HG03196 (cell line): ENCODE data around the gene CARHSP1.
"Not testable (repeated sequence)": the region's sequence is repeated elsewhere in the genome, so short reads cannot be mapped to it uniquely, and the experiment has no call there.

Experiments used
- ATAC-seq: cut with Tn5 transposase; IDR thresholded peaks from one replicate; pipeline ENCODE4 v1.9.1; 2021; ENCODE audit not compliant: unreplicated experiment

CARHSP1 gene

DNA sequence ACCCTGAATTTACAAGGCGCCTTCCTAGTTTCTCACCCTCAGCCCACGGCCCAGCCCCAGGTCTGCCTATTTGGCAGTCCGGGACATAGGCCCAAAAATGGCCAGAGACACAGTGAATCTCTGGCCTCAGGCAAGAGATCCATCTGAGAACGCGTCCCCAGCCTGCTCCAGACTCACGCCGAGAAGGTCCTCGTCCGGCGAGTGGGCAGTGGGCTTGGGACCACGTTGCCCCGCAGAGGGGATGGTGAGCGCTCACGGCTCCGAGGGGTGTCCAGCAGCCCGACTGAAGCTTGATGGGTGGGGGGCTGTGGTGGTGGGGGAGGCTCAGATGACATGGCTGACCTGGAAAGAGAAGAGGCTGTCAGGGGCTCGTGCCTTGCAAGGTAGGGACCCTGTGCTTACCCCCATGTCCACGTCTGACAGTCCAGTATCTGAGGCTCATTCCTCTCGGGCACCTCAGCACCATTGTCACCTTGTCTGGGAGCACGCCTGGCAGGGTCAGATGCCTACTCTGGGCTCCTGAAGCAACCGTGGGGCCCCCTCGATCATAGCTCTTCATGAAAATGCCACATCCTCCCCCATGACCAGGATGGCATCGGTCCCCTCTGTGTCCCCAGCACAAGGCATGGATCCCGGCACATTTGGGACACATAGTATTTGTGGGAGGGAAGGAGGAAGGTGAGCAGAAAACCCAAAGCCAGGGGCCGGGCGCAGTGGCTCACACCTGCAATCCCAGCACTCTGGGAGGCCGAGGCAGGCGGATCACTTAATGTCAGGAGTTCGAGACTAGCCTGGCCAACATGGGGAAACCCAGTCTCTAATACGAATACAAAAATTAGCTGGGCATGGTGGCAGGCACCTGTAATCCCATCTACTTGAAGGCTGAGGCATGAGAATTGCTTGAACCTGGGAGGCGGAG, 9.6 kb downstream of the CARHSP1 start:
- no peak for ATAC-seq

DNA sequence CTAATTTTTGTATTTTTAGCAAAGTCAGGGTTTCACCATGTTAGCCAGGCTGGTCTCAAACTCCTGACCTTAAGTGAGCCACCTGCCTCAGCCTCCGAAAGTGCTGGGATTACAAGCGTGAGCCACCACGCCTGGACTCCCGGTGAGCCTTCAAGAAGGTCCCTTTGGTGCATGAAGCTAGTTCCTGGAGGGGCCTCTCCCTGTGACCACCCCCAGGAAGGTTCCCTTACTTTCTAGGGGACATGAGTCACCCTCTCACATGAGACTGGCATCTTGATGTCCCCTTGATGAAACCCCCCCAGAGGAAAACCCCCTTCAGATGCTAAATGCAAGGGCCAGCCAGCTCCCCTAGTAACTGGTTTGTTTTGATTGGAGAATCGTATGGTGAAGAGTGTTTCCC, 12.8 kb downstream of the CARHSP1 start:
- ATAC-seq, result no peak

GRCh38 chr16:8855051-8855786, 13.6 kb downstream of the CARHSP1 start:
- ATAC-seq, result no peak

GRCh38 chr16:8854298-8854948, 14.4 kb downstream of the CARHSP1 start:
- no peak for ATAC-seq

GRCh38 chr16:8853611-8854010, 15.2 kb downstream of the CARHSP1 start:
- ATAC-seq, result no peak

- ATAC-seq, result no peak
Observed at GRCh38 chr16:8853150-8853549, 15.7 kb downstream of the CARHSP1 start.

GRCh38 chr16:8852534-8852933, 16.3 kb downstream of the CARHSP1 start:
- ATAC-seq, result no peak

GRCh38 chr16:8851761-8852403, 16.9 kb downstream of the CARHSP1 start:
- no peak for ATAC-seq

- ATAC-seq, result no peak
Observed at GRCh38 chr16:8850279-8850885, 18.4 kb downstream of the CARHSP1 start.

- ATAC-seq, result no peak
Observed at GRCh38 chr16:8849411-8850011, 19.3 kb downstream of the CARHSP1 start.

GRCh38 chr16:8848939-8849391, 19.8 kb downstream of the CARHSP1 start:
- ATAC-seq, result no peak

- no peak for ATAC-seq
Observed at GRCh38 chr16:8848231-8848938, 20.4 kb downstream of the CARHSP1 start.

DNA sequence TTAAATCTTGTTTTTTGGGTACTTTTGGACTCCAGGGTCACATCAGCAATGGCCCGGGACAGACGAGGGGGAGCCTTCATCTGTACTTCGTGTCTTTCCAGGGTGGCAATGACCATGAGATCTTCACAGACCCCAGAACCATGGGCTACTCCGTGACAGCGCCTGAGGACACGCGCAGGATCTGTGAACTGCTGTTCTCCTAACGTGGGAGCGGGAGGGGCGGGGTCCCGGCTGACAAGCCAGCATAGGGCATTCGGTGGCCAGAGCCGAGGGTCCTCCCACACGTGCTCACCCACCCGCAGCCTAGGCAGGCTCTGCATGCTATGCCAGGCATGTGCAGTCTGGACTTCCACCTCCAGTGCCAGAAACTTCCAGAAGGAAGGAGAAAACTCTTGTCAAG, 21.2 kb downstream of the CARHSP1 start:
- no peak for ATAC-seq

DNA sequence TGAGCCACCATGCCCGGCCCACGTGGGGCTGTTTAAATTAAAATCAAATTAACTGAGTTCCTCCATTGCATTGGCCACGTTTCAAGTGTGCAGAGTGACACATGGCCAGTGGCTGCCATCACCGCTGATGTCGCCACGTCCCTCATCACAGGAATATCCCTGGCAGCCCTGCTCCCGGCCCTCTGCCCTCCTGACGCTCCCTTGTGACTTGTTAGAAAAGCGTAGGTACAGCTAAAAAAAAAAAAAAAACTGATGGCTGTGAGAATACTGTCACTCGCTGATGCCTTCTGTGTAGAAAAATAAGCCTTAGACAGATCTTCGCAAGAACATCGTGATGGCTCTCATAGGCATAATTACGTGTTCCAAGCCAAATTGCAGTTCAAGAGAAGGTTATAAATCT, 21.7 kb downstream of the CARHSP1 start:
- no peak for ATAC-seq

GRCh38 chr16:8846401-8846932, 22.3 kb downstream of the CARHSP1 start:
- no peak for ATAC-seq

DNA sequence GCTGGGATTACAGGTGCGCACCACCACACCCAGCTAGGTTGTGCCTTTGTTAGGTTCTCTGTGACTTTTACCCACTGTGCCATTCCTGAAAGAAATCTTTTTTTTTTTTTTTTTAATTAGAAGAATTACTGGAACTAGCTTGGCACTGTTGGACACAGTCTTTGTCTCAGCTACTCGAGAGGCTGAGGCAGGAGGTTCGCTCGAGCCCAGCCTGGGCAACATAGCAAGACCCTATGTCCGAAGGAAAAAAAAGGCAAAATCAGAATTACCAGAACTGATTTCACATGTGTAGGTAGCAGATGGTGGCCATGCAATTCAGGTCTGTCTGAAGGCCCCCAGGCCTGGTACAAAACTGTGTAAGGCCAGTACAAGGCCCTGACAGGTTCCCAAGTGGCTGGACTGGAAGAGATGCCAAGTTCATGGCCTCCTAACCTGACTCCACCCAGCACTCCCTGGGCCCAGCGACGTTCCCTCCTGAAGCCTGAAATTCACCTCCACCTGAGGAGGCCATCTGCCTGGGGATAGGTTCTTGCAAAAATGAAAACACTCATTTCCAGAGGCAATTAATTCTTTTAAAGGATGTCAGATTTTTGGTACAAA, 23.0 kb downstream of the CARHSP1 start:
- no peak for ATAC-seq

DNA sequence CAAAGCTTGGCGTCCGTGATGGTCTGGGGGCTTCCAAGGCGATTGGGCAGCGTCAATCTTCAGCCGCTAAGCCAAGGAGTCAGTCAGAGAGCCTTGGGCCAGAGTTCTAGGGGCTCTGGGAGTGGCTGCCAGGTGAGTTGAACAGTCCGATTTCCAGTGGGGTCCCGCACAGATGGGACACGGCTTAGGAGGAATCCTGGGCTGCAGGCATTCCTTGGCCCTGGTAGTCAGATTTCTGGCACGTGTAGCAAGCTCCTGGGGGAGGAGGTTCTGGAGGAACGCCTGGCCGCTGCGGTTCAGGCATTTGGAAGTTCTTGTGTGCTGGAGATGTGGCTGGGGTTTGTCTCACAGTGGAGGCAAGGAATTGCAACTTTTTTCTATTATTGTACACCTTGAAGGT, 25.5 kb downstream of the CARHSP1 start:
- not testable (repeated sequence) for ATAC-seq

GRCh38 chr16:8842016-8842415, 26.8 kb downstream of the CARHSP1 start:
- not testable (repeated sequence) for ATAC-seq

DNA sequence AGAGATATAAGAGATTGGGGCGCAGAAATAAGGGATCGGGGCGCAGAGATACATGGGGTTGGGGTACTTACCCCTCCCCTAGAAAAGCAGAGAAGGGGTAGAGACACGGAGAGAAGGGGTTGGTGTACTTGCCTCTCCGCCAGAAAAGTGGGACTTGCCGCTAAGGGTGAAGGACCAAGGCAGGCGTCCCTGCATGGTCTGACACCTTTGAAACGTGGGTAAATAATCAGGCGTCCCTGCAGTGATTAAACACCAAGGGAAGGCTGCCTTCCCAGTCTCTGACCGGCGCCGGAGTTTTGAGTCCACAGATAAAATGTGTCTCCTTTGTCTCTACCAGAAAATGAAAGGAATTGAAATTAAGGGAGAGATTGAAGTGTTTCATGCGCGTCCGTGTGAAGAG, 31.2 kb downstream of the CARHSP1 start:
- not testable (repeated sequence) for ATAC-seq
